ENCODE measurements around the gene CD22. TPM values are rescaled to one million over a fixed set of nuclear protein-coding genes. Genes with fewer than 3 reads are reported as not detected.

The CD22 gene
- total and polyA plus RNA-seq, 2 of the 4 experiments (the other 2 are of a cell fraction), result 0.18 to 0.22 TPM

DNA sequence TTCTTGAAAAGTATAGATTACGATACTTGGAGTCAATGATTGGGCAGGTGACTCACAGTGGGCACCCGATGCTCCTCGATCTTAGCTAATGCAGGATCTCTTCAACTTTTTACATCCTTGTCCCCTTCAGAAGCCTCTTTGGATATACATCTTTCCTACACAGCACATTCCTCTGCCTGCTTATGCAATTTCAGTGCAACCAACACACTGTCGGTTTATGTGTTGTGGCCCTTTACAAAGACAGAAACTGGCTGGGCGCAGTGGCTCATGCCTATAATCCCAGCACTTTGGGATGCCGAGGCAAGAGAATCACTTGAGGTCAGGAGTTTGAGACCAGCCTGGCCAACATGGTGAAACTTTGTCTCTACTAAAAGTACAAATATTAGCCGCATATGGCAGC, 44.5 kb downstream of the CD22 start:
- no peak overlapping the region for H2BK15ac ChIP-seq (ENCODE audit: low read depth, low read length)
- POLR2A ChIA-PET (ENCODE audit: unreplicated experiment), result no interaction called here
- no peak overlapping the region for H3K18ac ChIP-seq (ENCODE audit: low read depth, low read length)
- no peak overlapping the region for H2BK20ac ChIP-seq (ENCODE audit: low read depth, low read length)
- H2AK5ac ChIP-seq (ENCODE audit: low read depth, low read length), result no peak overlapping the region
- H3K4me3 ChIP-seq (ENCODE audit: insufficient read depth, low read depth, low read length), result no peak overlapping the region
- no TSS peak for BruUV-seq (replicated peaks)
- H3K36me3 ChIP-seq (ENCODE audit: control insufficient read depth, insufficient read depth, low read length), result no peaks in the 10 kb centered on the region
- no peak overlapping the region for H4K91ac ChIP-seq (ENCODE audit: insufficient read depth, low read depth, low read length)
- no peak overlapping the region for H2AK9ac ChIP-seq (replicated peaks; ENCODE audit: low read depth, low read length, poor library complexity)
- no peak overlapping the region for H2AFZ ChIP-seq (replicated peaks; ENCODE audit: low read length, poor library complexity)
- no peaks in the 10 kb centered on the region for H3K9me3 ChIP-seq (ENCODE audit: control insufficient read depth, insufficient read depth, low read length)
- ATAC-seq (ENCODE audit: low read depth), result no peak
- intact Hi-C loops (cut with micrococcal nuclease), result no loop called here
- H3K27ac ChIP-seq (ENCODE audit: insufficient read depth, low read length), result no peak overlapping the region
- no peak overlapping the region for H2BK120ac ChIP-seq (ENCODE audit: low read depth, low read length)
- no peak overlapping the region for H3K4me2 ChIP-seq (ENCODE audit: low read depth, low read length)
- no peak overlapping the region for H4K5ac ChIP-seq (ENCODE audit: low read depth, low read length)
- H2BK5ac ChIP-seq (ENCODE audit: low read depth, low read length, poor library complexity, severe bottlenecking), result no peak overlapping the region
- dilution Hi-C loops (cut with HindIII; ENCODE audit: low sequenced_read_pairs, unreplicated experiment), result no loop called here
- in situ Hi-C loops (cut with MboI; ENCODE audit: low sequenced_read_pairs), result no loop called here
- H4K8ac ChIP-seq (ENCODE audit: low read depth in 2 of 2, low read length in 2 of 2), result no peak overlapping the region
- H3K4ac ChIP-seq (ENCODE audit: low read depth, low read length), result no peak overlapping the region
- no peak overlapping the region for H3K9ac ChIP-seq (ENCODE audit: low read depth, low read length)
- WGBS, 2 experiments (ENCODE audit: extremely low coverage in 2 of 2, insufficient read length in 1 of 2), result 78% methylated on average over 4 of the region's 7 CpGs; no CpG with 5 or more reads in 1 of the 2 experiments
- no peaks in the 10 kb centered on the region for H3K79me1 ChIP-seq (ENCODE audit: low read depth in 1 of 2, low read length in 2 of 2)
- no peaks in the 10 kb centered on the region for H3K9me1 ChIP-seq (ENCODE audit: insufficient read depth, low read length)
- H3K56ac ChIP-seq (ENCODE audit: extremely low read depth, insufficient read depth, low read length), result no peak overlapping the region
- TF ChIP-seq CEBPB (IDR thresholded peaks at IDR 0.05; ENCODE audit: low read depth, low read length) (no peak), RFX5 (IDR thresholded peaks at IDR 0.05; ENCODE audit: low read depth, low read length) (no peak), RCOR1 (IDR thresholded peaks at IDR 0.05; ENCODE audit: insufficient replicate concordance, low read length) (no peak), MAFK (IDR thresholded peaks at IDR 0.05; ENCODE audit: low read depth, low read length) (no peak), NFE2L2 (IDR thresholded peaks at IDR 0.05; ENCODE audit: low read depth, low read length) (no peak), FOS (IDR thresholded peaks at IDR 0.05; ENCODE audit: low read depth, low read length) (no peak), RAD21 (IDR thresholded peaks at IDR 0.05; ENCODE audit: low read length) (no peak), CHD1 (IDR thresholded peaks at IDR 0.05; ENCODE audit: low read depth, low read length) (no peak), POLR2A (IDR thresholded peaks at IDR 0.05; ENCODE audit: low read depth, low read length) (no peak), BHLHE40 (IDR thresholded peaks at IDR 0.05; ENCODE audit: low read depth, low read length) (no peak)
- TF ChIP-seq, protein P1, sequence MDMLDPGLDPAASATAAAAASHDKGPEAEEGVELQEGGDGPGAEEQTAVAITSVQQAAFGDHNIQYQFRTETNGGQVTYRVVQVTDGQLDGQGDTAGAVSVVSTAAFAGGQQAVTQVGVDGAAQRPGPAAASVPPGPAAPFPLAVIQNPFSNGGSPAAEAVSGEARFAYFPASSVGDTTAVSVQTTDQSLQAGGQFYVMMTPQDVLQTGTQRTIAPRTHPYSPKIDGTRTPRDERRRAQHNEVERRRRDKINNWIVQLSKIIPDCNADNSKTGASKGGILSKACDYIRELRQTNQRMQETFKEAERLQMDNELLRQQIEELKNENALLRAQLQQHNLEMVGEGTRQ (IDR thresholded peaks at IDR 0.05; ENCODE audit: low read depth, low read length), result no peak
- TF ChIP-seq, protein P2, sequence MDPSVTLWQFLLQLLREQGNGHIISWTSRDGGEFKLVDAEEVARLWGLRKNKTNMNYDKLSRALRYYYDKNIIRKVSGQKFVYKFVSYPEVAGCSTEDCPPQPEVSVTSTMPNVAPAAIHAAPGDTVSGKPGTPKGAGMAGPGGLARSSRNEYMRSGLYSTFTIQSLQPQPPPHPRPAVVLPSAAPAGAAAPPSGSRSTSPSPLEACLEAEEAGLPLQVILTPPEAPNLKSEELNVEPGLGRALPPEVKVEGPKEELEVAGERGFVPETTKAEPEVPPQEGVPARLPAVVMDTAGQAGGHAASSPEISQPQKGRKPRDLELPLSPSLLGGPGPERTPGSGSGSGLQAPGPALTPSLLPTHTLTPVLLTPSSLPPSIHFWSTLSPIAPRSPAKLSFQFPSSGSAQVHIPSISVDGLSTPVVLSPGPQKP (IDR thresholded peaks at IDR 0.05; ENCODE audit: borderline replicate concordance, low read depth, low read length), result no peak
- H3K4me1 ChIP-seq (ENCODE audit: control insufficient read depth, insufficient read depth, low read length), result no peaks in the 10 kb centered on the region
- H3K23ac ChIP-seq (ENCODE audit: low read depth, low read length), result no peak overlapping the region
- no peak for DNase-seq
- CTCF ChIA-PET, result no interaction called here
- H3K14ac ChIP-seq (replicated peaks; ENCODE audit: low read depth, low read length), result no peak overlapping the region
- no peaks in the 10 kb centered on the region for H4K20me1 ChIP-seq (ENCODE audit: insufficient read depth, low read length)
- no peaks in the 10 kb centered on the region for H3K27me3 ChIP-seq (ENCODE audit: control insufficient read depth, insufficient read depth, low read length)

Data from IMR-90 (cell line).